ENCODE data around the gene PAPOLA. TPM values are rescaled to one million over a fixed set of nuclear protein-coding genes. Genes with fewer than 3 reads are reported as not detected.

PAPOLA gene
- total RNA-seq, 2 donors from 2014 or later: 163 to 255 TPM

DNA sequence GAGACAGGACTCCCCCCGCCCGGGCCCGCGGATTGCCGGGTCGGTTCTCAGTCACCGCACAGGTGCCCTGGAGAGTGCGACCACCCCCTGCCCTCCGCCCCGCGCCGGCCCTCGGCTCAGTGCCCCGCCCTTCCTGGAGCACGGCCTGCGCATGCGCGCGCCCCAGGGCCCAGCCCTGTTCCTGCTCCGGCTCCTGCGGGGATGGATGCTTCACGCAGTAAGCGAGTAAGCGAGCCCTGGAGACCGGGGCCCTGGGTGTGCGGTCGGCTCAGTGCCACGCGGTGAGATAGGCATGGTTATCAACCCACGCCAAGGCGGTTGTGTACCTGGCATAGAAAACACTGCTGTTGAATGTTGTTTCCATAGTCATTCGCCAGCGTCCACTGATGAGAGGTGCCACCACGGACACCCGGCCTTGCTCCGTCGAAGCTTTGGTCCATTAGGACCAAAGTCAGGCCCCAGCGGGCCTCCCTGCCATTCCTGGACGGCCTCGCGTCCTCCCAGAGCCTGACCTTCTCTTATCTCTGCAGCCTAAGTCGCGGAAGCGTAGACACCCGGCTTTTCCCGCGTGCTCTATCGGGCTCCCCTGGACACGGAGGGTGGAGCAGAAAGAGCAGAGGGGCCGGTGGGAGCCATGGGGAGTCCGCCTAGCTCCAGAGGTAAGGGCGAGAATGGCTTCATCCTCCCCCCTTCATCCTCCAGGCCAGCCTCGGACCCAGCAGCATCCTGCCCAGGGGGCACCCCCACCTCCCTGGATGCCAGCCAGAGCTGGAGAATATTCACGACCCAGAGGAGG, 90.6 kb downstream of the PAPOLA start:
- peak; percentile 99 for ATAC-seq (replicated peaks)
- H3K4me3 Mint-ChIP-seq: peak overlapping the region; percentile 82
- H3K27me3 Mint-ChIP-seq: no peaks in the 10 kb centered on the region
- no peaks in the 10 kb centered on the region for H3K36me3 Mint-ChIP-seq (ENCODE audit: low read depth)
- H3K27ac Mint-ChIP-seq: peak overlapping the region; percentile 78
- H3K9me3 Mint-ChIP-seq: no peaks in the 10 kb centered on the region
- H3K4me1 Mint-ChIP-seq: no peaks in the 10 kb centered on the region

DNA sequence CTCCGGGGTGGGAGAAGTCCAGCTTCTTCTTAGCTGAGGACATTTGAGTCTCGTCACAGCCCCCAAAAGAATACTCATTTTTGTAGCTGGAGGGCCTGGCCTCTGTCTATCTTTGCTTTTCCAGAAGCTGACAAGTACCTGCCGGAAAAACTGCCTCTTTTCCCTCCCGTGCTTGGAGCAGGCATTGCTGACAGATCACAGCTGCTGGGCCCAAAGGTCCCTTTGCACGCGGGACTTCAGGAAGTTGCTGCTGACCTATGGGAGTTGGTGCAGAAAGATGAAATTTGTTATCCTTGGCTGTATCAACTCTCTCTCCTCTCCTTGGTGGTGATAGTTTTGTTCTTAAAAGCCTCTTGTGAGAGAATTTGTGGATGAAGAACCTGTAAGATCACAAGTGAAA, 92.8 kb downstream of the PAPOLA start:
- H3K27me3 Mint-ChIP-seq: no peaks in the 10 kb centered on the region
- H3K27ac Mint-ChIP-seq: no peak overlapping the region
- no peak for ATAC-seq (replicated peaks)
- H3K4me1 Mint-ChIP-seq: no peaks in the 10 kb centered on the region
- H3K9me3 Mint-ChIP-seq: no peaks in the 10 kb centered on the region
- H3K4me3 Mint-ChIP-seq: no peak overlapping the region
- no peaks in the 10 kb centered on the region for H3K36me3 Mint-ChIP-seq (ENCODE audit: low read depth)

DNA sequence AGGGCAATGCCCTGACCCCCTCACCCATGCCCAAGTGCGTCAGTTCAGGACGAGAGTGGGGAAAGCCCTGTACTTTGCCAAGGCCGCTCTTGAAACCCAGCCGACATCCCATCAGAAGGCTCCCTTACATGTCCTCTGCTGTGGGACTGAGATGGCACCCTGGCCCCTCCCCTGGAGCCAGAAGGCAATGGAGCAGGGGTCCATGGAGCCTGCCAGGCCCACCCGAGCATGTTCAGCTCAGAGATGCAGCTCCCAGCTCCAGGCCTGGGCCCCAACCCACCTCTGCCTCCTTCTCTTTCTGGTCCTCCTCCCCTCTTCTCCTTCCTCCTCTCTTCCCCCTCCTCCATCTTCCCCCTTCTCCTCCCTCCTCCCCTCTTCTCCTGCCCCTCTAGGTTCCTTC, 95.5 kb downstream of the PAPOLA start:
- H3K4me3 Mint-ChIP-seq: no peak overlapping the region
- H3K36me3 Mint-ChIP-seq (ENCODE audit: low read depth): no peaks in the 10 kb centered on the region
- H3K9me3 Mint-ChIP-seq: no peaks in the 10 kb centered on the region
- no peaks in the 10 kb centered on the region for H3K4me1 Mint-ChIP-seq
- ATAC-seq (replicated peaks): no peak
- no peak overlapping the region for H3K27ac Mint-ChIP-seq
- peaks cover 13% of the 10 kb centered on the region for H3K27me3 Mint-ChIP-seq

DNA sequence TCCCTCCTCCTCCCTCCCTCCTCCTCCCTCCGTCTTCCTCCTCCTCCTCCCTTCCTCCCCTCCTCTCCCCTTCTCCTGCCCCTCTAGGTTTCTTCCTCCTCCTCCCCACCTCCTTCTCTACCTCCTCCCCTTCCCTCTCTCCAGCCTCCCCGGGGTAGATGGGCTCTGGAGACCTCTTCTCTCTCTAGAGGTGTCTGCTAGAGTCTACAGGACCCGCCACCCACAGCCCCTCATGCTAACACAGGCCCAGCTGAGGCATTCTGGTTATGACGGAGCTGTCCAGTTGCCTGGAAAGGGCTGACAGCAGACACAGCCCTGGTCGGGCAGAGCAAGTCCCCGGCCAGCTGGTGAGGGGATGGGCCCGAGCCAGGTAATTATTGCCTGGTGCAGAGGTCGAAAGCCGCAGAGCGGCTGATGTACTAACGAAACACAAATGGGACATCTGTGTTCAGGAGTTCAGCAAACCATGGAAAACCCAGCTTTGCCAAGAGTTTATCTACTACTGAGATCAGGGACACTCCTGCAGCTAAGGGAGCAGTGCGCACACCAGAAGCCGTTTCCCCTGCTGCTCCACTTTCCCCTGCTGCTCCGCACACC, 96.2 kb downstream of the PAPOLA start:
- Mint-ChIP-seq H3K4me1 (no peaks in the 10 kb centered on the region), H3K4me3 (no peak overlapping the region), H3K27me3 (peaks cover 18% of the 10 kb centered on the region), H3K9me3 (no peaks in the 10 kb centered on the region), H3K27ac (no peak overlapping the region), H3K36me3 (ENCODE audit: low read depth) (no peaks in the 10 kb centered on the region)
- no peak for ATAC-seq (replicated peaks)

DNA sequence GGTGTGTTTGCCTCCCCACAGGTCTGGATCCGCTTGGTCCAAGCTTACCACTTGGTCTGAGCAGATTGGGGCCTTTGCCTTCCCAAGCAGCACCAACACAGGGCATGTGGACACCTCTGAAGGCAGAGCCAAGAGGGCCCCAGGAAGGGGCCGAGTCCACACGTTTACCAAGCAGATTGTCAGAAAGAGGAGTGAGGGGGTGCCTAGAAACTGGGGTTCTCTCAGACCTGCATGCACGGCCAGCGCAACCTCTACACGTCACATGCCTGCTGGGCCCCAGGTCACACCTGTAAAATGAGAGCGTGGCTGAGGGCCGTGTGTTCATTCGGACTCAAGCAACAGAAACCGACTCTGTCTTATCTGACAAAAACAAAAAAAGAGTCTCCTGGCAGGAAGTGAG, 96.9 kb downstream of the PAPOLA start:
- H3K9me3 Mint-ChIP-seq: no peaks in the 10 kb centered on the region
- no peaks in the 10 kb centered on the region for H3K36me3 Mint-ChIP-seq (ENCODE audit: low read depth)
- ATAC-seq (replicated peaks): no peak
- peaks cover 22% of the 10 kb centered on the region for H3K27me3 Mint-ChIP-seq
- no peak overlapping the region for H3K4me3 Mint-ChIP-seq
- no peak overlapping the region for H3K27ac Mint-ChIP-seq
- no peaks in the 10 kb centered on the region for H3K4me1 Mint-ChIP-seq

DNA sequence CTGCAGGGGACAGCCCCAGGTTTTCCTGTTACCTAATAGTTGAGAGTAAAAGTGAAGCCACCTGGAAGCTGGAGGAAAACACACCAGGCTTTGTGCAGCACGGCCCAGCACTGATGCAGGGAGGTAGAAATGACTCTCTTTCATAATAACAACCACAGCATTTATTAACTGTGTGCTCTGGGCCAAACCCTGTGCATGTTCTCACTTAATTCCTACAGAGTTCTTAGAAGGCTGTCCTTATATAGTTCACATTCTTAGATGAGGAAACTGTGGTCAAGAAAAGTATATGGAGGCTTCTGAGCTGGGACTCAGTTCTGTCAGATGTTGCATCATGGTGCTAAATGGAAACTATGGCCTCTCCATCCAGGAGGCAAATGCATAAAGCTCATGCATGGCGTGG, 100.0 kb downstream of the PAPOLA start:
- no peak overlapping the region for H3K27ac Mint-ChIP-seq
- H3K27me3 Mint-ChIP-seq: peaks cover 25% of the 10 kb centered on the region
- no peak overlapping the region for H3K4me3 Mint-ChIP-seq
- no peaks in the 10 kb centered on the region for H3K9me3 Mint-ChIP-seq
- H3K4me1 Mint-ChIP-seq: no peaks in the 10 kb centered on the region
- ATAC-seq (replicated peaks): no peak
- no peaks in the 10 kb centered on the region for H3K36me3 Mint-ChIP-seq (ENCODE audit: low read depth)

DNA sequence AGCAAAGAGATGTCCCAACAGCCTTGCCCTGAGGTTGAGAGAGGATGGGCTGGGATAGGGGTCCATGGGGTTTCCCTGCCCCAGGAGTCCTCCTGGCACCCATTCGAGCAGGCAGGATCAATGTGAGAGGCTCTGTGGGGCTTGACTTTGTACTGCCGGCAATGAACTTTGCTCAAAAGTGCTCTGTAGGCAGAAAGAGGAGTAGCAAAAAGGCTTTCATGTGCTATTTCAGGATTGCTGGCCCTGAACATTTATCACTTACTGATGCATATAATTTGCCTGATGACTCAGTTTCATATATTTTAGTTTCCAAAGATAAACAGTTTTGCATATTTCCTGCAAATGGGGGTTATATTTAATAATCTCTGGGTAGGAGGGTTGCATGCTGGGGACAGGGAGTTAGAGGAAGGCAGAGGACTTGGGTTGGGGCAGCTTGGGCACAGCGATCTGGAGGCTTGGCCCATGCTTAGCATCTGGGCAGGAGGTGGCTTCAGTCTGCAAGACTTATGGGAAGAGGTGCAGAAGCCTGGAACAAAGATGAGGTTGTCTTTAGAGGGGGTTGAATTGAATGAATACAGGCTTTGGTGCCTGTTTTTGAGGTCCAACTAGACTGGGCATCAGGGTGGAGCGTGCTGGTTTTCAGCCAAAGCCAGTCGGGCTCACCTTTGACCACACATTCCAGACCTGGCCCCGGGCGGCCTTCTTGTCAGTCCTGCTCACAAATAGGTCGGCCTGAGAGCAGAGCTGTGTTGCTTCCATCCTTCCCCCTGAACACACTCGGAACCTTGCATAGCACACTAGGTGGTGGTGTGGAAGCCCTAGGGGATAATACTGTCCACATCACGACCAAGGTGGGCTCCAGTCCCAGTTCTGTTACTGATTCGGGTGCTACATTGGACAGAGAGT, 101.4 kb downstream of the PAPOLA start:
- H3K9me3 Mint-ChIP-seq: no peaks in the 10 kb centered on the region
- ATAC-seq (replicated peaks): no peak
- peaks cover 25% of the 10 kb centered on the region for H3K27me3 Mint-ChIP-seq
- no peaks in the 10 kb centered on the region for H3K4me1 Mint-ChIP-seq
- H3K4me3 Mint-ChIP-seq: no peak overlapping the region
- H3K36me3 Mint-ChIP-seq (ENCODE audit: low read depth): no peaks in the 10 kb centered on the region
- H3K27ac Mint-ChIP-seq: no peak overlapping the region

DNA sequence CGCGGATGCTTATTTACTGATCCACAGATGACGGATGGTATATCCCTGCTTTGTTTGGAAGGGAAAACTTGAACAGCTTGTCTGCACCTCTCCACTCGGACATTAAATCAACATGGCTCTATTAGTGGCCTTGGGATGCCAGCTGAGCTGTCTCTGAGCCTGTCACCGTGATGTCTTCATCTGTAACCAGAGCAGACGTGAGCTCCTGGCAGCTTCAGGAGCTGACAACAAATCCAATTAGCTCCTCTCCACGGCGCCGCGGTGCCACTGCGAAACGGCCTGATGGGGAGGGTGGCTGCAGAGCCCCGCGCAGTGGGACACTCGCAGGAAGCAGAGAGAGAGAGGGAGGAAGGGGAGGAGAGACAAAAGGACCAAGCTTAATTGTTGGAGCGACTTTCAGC, 112.3 kb downstream of the PAPOLA start:
- no peak overlapping the region for H3K4me3 Mint-ChIP-seq
- no peaks in the 10 kb centered on the region for H3K4me1 Mint-ChIP-seq
- no peaks in the 10 kb centered on the region for H3K36me3 Mint-ChIP-seq (ENCODE audit: low read depth)
- H3K27me3 Mint-ChIP-seq: peaks cover 27% of the 10 kb centered on the region
- no peaks in the 10 kb centered on the region for H3K9me3 Mint-ChIP-seq
- no peak overlapping the region for H3K27ac Mint-ChIP-seq
- ATAC-seq (replicated peaks): no peak

DNA sequence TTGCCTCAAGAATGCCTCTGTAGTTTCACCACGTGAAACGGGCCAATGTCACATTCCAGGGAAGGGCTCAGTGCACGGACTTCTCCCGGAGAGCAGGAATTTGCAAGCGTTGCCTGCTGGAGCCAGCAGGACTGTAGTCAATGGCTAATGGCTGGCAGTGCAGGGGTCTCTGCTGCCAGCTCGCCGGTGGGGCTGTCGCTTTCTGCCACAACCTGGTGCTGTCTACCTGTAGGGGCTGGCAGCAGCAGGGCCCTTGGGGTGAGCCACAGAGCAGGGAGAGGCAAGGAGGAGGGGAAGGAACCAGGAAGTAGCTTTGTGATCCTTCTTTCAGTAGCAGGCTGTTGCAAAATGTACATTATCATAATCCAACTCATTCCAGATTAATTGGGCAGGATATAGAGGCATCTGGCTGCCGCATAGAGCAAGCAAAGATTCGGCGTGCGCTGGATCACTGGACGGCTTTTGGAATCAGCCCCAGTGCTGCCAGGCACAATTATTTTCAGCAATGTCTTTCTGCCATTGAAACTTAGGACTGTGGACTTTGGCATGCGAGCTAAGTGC, 114.1 kb downstream of the PAPOLA start:
- H3K9me3 Mint-ChIP-seq: no peaks in the 10 kb centered on the region
- no peaks in the 10 kb centered on the region for H3K4me1 Mint-ChIP-seq
- H3K27ac Mint-ChIP-seq: no peak overlapping the region
- no peak for ATAC-seq (replicated peaks)
- peaks cover 27% of the 10 kb centered on the region for H3K27me3 Mint-ChIP-seq
- no peak overlapping the region for H3K4me3 Mint-ChIP-seq
- H3K36me3 Mint-ChIP-seq (ENCODE audit: low read depth): no peaks in the 10 kb centered on the region

Other genes starting within 250 kb of the PAPOLA start
- gene BDKRB1, start 246.2 kb upstream of the PAPOLA start, total RNA-seq: not detected
- gene ATG2B, start 139.0 kb upstream of the PAPOLA start, total RNA-seq: 10 to 100 TPM; 18.3 to 20.5 TPM
- 10 to 100 TPM in 1 of 2 donors, 1 to 10 TPM in 1; 8.8 to 19.8 TPM for gene GSKIP, start 138.9 kb upstream of the PAPOLA start, total RNA-seq
- under 1 TPM; 0.35 to 0.95 TPM for gene AK7, start 110.3 kb upstream of the PAPOLA start, total RNA-seq

Measured in activated T-helper 17 cell treated with anti-CD3 and anti-CD28 coated beads, Interleukin-2, amount 50 U/mL, for 72 hours (primary cell).